Measurements from ENCODE around the gene PDS5B. TPM values are rescaled to one million over a fixed set of nuclear protein-coding genes. Genes with fewer than 3 reads are reported as not detected.
"Not testable (repeated sequence)": the region's sequence is repeated elsewhere in the genome, so short reads cannot be mapped to it uniquely, and the experiment has no call there.

The PDS5B gene
- total RNA-seq, 1 experiment from 2014 or later: 26.5 TPM

- DNase-seq (ENCODE audit: low read depth, low spot score): no peak
- H2AFZ ChIP-seq (ENCODE audit: low read depth, low read length, poor library complexity, severe bottlenecking): no peak overlapping the region
- ChIA-PET RAD21 (ENCODE audit: low non-redundant PET in 1 of 2, low total read pairs in 2 of 2, uncharacterized antibody in 2 of 2, unreplicated experiment in 2 of 2) (no interaction called here), CTCF (no interaction called here), POLR2A (no interaction called here)
- no peaks in the 10 kb centered on the region for H3K9me2 ChIP-seq (ENCODE audit: insufficient read depth)
- no peaks in the 10 kb centered on the region for H3K36me3 ChIP-seq (ENCODE audit: control insufficient read depth in 1 of 2, insufficient read depth in 2 of 2, low read length in 2 of 2)
- no peak overlapping the region for H3K9ac ChIP-seq (ENCODE audit: low read length)
- no peaks in the 10 kb centered on the region for H3K27me3 ChIP-seq (ENCODE audit: insufficient read depth, low read length)
- H3K9me3 ChIP-seq (ENCODE audit: control insufficient read depth in 1 of 2, insufficient read depth in 1 of 2, low read depth in 1 of 2, low read length in 2 of 2): no peaks in the 10 kb centered on the region
- ATAC-seq: no peak
- no peak overlapping the region for H3K27ac ChIP-seq (ENCODE audit: low read depth, low read length)
- TF ChIP-seq ZBTB33 (IDR thresholded peaks at IDR 0.05; ENCODE audit: extremely low read depth, insufficient replicate concordance, low read length) (no peak), CBX3 (IDR thresholded peaks at IDR 0.05; ENCODE audit: low read depth) (no peak), TCF7L2 (IDR thresholded peaks at IDR 0.05; ENCODE audit: borderline replicate concordance, extremely low read depth, insufficient read depth, insufficient read length) (no peak), YY1 (IDR thresholded peaks at IDR 0.05; ENCODE audit: extremely low read depth, insufficient replicate concordance, low read depth, low read length) (no peak), JUND (IDR thresholded peaks at IDR 0.05) (no peak), CTCF (IDR thresholded peaks at IDR 0.05 in 2 of 3, conservative IDR thresholded peaks at IDR 0.05 in 1 of 3; ENCODE audit: borderline replicate concordance in 1 of 3, insufficient read depth in 1 of 3, low read depth in 2 of 3, low read length in 2 of 3) (no peak), ZNF274 (IDR thresholded peaks at IDR 0.05; ENCODE audit: low read depth, low read length) (no peak), EGR1 (IDR thresholded peaks at IDR 0.05; ENCODE audit: low read depth) (no peak), SP1 (IDR thresholded peaks at IDR 0.05; ENCODE audit: low read depth) (no peak), ATF3 (IDR thresholded peaks at IDR 0.05) (no peak), ZFX (IDR thresholded peaks at IDR 0.05) (no peak), SRF (IDR thresholded peaks at IDR 0.05; ENCODE audit: low read depth) (no peak), FOSL1 (IDR thresholded peaks at IDR 0.05; ENCODE audit: low read depth) (no peak)
- intact Hi-C loops (cut with micrococcal nuclease): loop anchor here (5.0 kb wide), 1 partner anchor 814 kb away; no protein-coding TSS in a partner anchor
- H4K20me1 ChIP-seq (ENCODE audit: insufficient read depth): no peaks in the 10 kb centered on the region
- no peak overlapping the region for H3K4me2 ChIP-seq (ENCODE audit: low read length)
- no peak overlapping the region for H3K4me3 ChIP-seq (replicated peaks in 1 of 2; ENCODE audit: low read depth in 1 of 2, low read length in 2 of 2)
- no TSS peak for BruUV-seq (replicated peaks)
- peaks cover 0 to 7% of the 10 kb centered on the region in 2 experiments; a peak in 2 of 4 replicates for H3K4me1 ChIP-seq (ENCODE audit: control insufficient read depth in 1 of 2, insufficient read depth in 2 of 2, low read length in 2 of 2)
- peaks cover 23% of the 10 kb centered on the region for H3K79me2 ChIP-seq (ENCODE audit: insufficient read depth, low read length)
These were observed 142.1 kb downstream of the PDS5B start for GRCh38 chr13:32728327-32728726.

- H4K20me1 ChIP-seq (ENCODE audit: insufficient read depth); H3K27ac ChIP-seq (ENCODE audit: low read depth, low read length); H3K4me2 ChIP-seq (ENCODE audit: low read length); H2AFZ ChIP-seq (ENCODE audit: low read depth, low read length, poor library complexity, severe bottlenecking); H3K9me3 ChIP-seq (ENCODE audit: control insufficient read depth in 1 of 2, insufficient read depth in 1 of 2, low read depth in 1 of 2, low read length in 2 of 2); H3K9me2 ChIP-seq (ENCODE audit: insufficient read depth); H3K4me1 ChIP-seq (ENCODE audit: control insufficient read depth in 1 of 2, insufficient read depth in 2 of 2, low read length in 2 of 2); H3K4me3 ChIP-seq (replicated peaks in 1 of 2; ENCODE audit: low read depth in 1 of 2, low read length in 2 of 2); H3K27me3 ChIP-seq (ENCODE audit: insufficient read depth, low read length); H3K9ac ChIP-seq (ENCODE audit: low read length); ATAC-seq; CTCF ChIA-PET; DNase-seq (ENCODE audit: low read depth, low spot score); BruUV-seq (replicated peaks); H3K36me3 ChIP-seq (ENCODE audit: control insufficient read depth in 1 of 2, insufficient read depth in 2 of 2, low read length in 2 of 2); POLR2A ChIA-PET; RAD21 ChIA-PET (ENCODE audit: low non-redundant PET in 1 of 2, low total read pairs in 2 of 2, uncharacterized antibody in 2 of 2, unreplicated experiment in 2 of 2): not testable (repeated sequence)
- intact Hi-C loops (cut with micrococcal nuclease): loop anchor here (5.0 kb wide), 1 partner anchor 813 kb away; no protein-coding TSS in a partner anchor
- peaks cover 23% of the 10 kb centered on the region for H3K79me2 ChIP-seq (ENCODE audit: insufficient read depth, low read length)
These were observed 142.8 kb downstream of the PDS5B start for GRCh38 chr13:32729097-32729496.

Measured in HCT116 (cell line).